Activated naive CD4-positive, alpha-beta T cell treated with anti-CD3 and anti-CD28 coated beads, Interleukin-2, amount 10 ng/mL, durations not matched to agents 7 days and 5 days (primary cell): ENCODE measurements around the gene NOX5.
"Not testable (repeated sequence)": the region's sequence is repeated elsewhere in the genome, so short reads cannot be mapped to it uniquely, and the experiment has no call there.

Source experiments
- CTCF ChIA-PET: fragments of 350-600 bp; sonication (Branson Sonifier 250); formaldehyde crosslinking; loops from one replicate; lab custom pipeline; 2021; ENCODE audit warnings: antibody characterized with exemption; lab: Charles Lee
- DNase-seq: peaks from one replicate; pipeline ENCODE4 v3.0.0-alpha.2; 2020
- H3K27ac Mint-ChIP-seq: one replicate; pipeline ENCODE4 v1.8.0; 2021; ENCODE audit warnings: mild to moderate bottlenecking, moderate library complexity, mixed read lengths
- H3K27me3 Mint-ChIP-seq: one replicate; pipeline ENCODE4 v1.8.0; 2021; ENCODE audit warnings: mild to moderate bottlenecking, mixed read lengths
- H3K36me3 Mint-ChIP-seq: one replicate; pipeline ENCODE4 v1.8.0; 2021; ENCODE audit warnings: mixed read lengths
- H3K4me1 Mint-ChIP-seq: one replicate; pipeline ENCODE4 v1.8.0; 2021; ENCODE audit warnings: mixed read lengths
- H3K4me3 Mint-ChIP-seq: one replicate; pipeline ENCODE4 v1.8.0; 2021; ENCODE audit warnings: mild to moderate bottlenecking, moderate library complexity, mixed read lengths
- H3K9me3 Mint-ChIP-seq: one replicate; pipeline ENCODE4 v1.8.0; 2021; ENCODE audit warnings: mixed read lengths

NOX5 gene

DNA sequence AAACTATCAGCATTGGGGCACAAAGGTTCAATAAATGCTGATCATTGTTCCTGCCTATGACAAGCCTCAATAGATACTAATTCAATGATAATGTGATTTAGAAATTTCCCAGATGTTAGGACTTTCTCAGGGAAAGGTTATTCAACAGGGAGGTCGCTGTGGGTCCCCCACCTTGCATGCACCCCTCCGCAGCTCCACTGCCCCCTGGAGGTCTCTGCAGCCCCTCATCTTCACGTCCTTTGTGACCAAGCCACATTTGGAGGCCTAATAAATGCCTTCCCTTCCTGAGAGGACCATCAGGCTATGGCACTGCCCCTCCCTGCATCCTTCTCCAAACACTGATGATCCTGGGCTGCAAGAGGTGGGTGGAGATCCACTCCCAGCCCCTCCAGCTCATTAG, 50.2 kb downstream of the NOX5 start:
- CTCF ChIA-PET = no interaction called here
- Mint-ChIP-seq H3K27me3 (no peaks in the 10 kb centered on the region), H3K4me1 (peaks cover 17% of the 10 kb centered on the region), H3K9me3 (no peaks in the 10 kb centered on the region), H3K36me3 (no peaks in the 10 kb centered on the region), H3K27ac (no peak overlapping the region), H3K4me3 (no peak overlapping the region)
- DNase-seq = no peak

DNA sequence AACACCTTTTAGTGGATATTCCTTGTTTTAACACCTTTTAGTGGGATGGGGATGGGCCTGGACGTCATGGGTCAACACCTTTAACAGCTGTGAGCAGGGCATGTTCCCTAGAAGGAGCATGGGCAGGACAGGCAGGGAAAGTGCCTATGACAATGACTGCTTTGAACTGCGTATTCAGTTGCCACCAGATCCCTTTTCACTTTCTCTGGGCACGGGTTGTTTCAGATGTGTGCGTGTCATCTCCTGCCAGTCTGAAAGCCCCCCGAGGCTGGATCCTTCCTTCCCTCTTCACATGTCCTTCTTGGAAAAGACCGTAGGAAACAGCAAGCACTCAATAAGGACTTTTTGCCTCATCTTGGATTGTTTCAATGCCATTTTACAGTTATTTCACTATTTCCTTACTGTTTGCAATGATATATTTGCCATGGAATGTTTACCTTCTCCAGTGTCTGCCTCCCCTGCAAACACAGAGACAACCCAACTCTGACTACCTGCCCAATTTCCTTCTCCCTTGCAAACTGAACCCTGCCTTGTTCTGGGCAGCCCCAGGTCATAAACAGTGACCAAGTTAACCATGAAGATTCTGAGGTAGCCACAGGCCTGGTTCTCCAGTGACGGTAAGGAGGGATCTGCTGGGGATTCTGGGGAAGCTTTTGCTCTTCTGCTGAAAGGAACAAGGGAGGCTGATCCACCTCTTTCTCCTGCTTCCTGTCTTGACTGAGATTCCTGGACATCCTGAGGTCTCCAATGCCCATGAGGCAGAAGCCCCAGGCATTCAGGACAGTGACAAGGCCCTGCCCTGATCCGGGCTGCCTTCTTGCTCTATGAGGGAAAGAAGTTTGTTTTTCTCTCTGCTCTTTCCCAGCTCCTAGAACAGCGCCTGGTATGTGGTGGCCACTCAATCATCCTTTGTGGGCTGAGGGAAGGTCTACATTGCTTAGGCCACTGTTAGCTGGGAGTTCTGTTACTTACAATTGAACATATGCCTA, 51.8 kb downstream of the NOX5 start:
- CTCF ChIA-PET = no interaction called here
- Mint-ChIP-seq H3K27ac (no peak overlapping the region), H3K4me3 (no peak overlapping the region), H3K36me3 (no peaks in the 10 kb centered on the region), H3K27me3 (peaks cover 15% of the 10 kb centered on the region), H3K9me3 (peaks cover 2% of the 10 kb centered on the region), H3K4me1 (peaks cover 2% of the 10 kb centered on the region)
- no peak for DNase-seq

DNA sequence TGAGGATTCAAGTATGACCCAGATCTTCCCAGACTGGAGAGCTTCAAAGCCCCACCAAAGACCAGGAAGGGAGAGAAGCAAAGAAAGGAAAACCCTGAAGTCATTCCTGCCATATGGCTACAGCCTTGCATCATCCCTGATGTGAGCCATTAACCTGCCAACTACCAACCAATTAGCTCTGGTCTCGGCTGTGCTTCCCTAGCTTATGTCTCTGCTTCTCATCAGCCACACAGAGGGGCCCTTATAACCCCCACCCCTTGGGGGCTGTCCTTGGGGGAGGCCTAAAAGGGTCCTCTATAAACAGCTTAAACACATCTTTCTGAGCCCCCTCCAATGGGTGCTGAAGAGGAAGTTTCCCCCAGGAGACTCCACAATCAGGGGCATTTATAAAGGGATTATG, 52.8 kb downstream of the NOX5 start:
- Mint-ChIP-seq H3K4me3 (no peak overlapping the region), H3K4me1 (no peaks in the 10 kb centered on the region), H3K27me3 (peaks cover 23% of the 10 kb centered on the region), H3K27ac (no peak overlapping the region), H3K9me3 (peaks cover 2% of the 10 kb centered on the region), H3K36me3 (no peaks in the 10 kb centered on the region)
- CTCF ChIA-PET = interaction anchor here (1.0 to 2.3 kb wide), 2 partner anchors 8 to 22 kb away, joined by 3 to 7 read pairs; no protein-coding TSS in a partner anchor
- DNase-seq = no peak

DNA sequence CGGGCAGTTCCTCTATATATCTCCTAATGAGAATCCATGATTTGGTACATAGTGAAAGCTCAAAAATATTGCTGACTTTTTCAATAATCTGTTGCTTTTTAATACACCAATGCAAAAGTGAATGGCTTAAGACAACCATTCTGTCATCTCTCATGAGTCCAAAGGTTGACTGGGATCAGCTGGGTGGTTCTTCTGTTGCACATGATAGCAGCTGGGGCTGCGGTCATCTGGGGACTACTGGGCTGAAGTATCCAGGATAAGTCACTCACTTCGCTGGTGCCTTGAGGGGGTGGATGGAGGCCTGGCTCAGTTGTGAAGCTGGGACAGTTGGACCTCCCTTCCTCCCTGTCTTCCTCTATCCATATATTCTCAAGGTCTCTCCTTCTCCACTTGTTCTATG, 53.7 kb downstream of the NOX5 start:
- Mint-ChIP-seq H3K27ac (no peak overlapping the region), H3K27me3 (peaks cover 28% of the 10 kb centered on the region), H3K4me1 (no peaks in the 10 kb centered on the region), H3K4me3 (no peak overlapping the region), H3K9me3 (peaks cover 2% of the 10 kb centered on the region), H3K36me3 (no peaks in the 10 kb centered on the region)
- DNase-seq = no peak
- CTCF ChIA-PET = interaction anchor here (0.5 to 2.3 kb wide), 3 partner anchors 9 to 326 kb away, joined by 3 to 7 read pairs (median 3); no protein-coding TSS in a partner anchor

DNA sequence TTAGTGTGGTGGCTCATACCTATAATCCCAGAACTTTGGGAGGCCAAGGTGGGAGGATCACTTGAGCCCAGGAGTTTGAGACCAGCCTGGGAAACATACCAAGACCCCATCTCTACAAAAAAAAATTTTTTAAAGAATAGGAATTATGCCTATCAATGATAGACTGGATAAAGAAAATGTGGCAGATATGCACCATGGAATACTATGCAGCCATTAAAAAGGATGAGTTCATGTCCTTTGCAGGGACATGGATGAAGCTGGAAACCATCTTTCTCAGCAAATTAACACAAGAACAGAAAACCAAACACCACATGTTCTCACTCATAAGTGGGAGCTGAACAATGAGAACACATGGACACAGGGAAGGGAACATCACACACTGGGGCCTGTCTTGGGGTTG, 54.8 kb downstream of the NOX5 start:
- CTCF ChIA-PET = interaction anchor here (2.3 kb wide), 1 partner anchor 10 kb away, joined by 7 read pairs; no protein-coding TSS in a partner anchor
- DNase-seq, H3K27ac Mint-ChIP-seq: not testable (repeated sequence)

DNA sequence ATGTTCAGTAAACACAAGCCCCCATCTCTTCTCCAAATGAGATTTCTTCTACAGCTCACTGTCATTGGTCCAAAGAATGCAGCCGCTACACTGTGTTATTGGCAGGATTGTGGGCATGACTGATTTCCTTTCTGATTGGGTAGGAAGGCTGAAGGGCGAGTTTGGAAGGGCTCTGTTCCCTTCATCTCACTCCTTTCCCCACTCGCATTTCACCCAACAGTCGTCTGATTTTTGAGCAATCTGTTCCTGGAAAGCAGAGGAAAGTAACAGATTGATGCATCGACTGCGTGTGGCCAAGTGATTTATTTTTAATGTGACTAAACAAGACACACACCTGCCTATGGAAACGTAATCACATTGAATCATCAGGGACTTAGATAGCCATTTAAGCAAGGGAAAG, 55.5 kb downstream of the NOX5 start:
- peaks cover 2% of the 10 kb centered on the region for H3K9me3 Mint-ChIP-seq
- no peak for DNase-seq
- H3K36me3 Mint-ChIP-seq = no peaks in the 10 kb centered on the region
- peaks cover 10% of the 10 kb centered on the region for H3K4me1 Mint-ChIP-seq
- H3K27ac Mint-ChIP-seq = no peak overlapping the region
- no peak overlapping the region for H3K4me3 Mint-ChIP-seq
- CTCF ChIA-PET = no interaction called here
- H3K27me3 Mint-ChIP-seq = peaks cover 45% of the 10 kb centered on the region

More for the DNA sequence above, 54.8 kb downstream of the NOX5 start:
- not testable (repeated sequence) for H3K4me3 Mint-ChIP-seq, H3K9me3 Mint-ChIP-seq, H3K36me3 Mint-ChIP-seq, H3K4me1 Mint-ChIP-seq
- H3K27me3 Mint-ChIP-seq = peaks cover 38% of the 10 kb centered on the region

DNA sequence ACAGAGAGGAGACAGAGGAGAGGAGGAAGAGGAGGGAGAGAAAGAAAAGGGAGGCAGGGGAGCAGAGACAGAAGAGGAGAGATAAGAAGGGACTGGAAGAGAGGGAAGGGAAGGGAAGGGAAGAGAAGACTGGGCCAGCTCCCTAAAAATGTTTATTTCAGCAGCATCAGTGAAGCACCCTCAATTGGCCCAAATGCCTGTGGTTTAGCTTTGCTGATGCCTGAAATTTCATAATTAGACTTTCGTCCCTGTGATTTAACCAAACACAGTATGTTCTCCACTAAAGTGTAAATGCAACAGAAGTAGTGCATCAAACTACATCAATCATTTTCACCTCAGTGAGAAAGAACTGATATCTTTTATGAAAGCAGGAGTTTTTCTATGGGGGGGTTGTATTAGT, 55.9 kb downstream of the NOX5 start:
- peaks cover 49% of the 10 kb centered on the region for H3K27me3 Mint-ChIP-seq

DNA sequence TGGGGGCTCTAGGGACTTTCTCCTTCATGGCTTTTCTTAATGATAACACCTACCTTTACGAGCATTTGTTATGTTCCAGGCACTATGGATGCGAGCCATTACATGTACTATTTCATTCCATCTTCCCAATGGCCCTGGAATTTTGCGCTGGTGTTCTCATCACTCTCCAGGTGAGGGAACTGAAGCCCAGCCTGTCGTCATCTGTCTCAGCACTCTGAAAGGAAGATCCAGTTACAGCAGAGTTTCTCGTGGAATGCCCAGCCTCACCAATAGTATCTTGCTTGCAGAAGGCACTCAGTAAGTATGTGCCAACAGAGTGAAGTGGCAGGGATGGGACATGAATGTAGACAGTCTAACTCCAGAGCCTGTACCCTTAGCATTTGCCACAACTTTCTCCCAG, 56.8 kb downstream of the NOX5 start:
- Mint-ChIP-seq H3K4me1 (peaks cover 10% of the 10 kb centered on the region), H3K36me3 (no peaks in the 10 kb centered on the region), H3K9me3 (peaks cover 2% of the 10 kb centered on the region), H3K4me3 (no peak overlapping the region), H3K27ac (no peak overlapping the region), H3K27me3 (peaks cover 57% of the 10 kb centered on the region)
- CTCF ChIA-PET = no interaction called here
- DNase-seq = no peak

More for the DNA sequence above, 55.9 kb downstream of the NOX5 start:
- Mint-ChIP-seq H3K4me1 (peaks cover 10% of the 10 kb centered on the region), H3K9me3 (peaks cover 2% of the 10 kb centered on the region), H3K36me3 (no peaks in the 10 kb centered on the region), H3K27ac (no peak overlapping the region), H3K4me3 (no peak overlapping the region)
- CTCF ChIA-PET = no interaction called here
- DNase-seq = no peak

DNA sequence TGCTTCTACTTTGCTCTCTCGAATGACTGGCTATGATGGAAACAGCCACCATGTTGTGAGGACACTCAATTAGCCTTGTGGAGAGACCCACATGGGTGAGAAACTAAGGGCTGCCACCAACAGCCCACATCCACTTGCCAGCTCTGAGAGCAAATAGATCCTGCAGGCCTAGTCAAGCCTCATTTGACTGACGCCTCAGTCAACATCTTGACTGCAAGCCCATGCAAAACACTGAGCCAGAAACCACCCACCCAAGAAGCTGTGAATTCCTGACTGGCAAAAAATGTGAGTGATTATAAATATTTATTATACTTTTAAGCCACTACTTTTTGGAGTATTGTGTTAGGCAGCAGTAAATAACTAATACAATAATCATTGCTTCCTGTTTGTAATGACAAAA, 58.4 kb downstream of the NOX5 start:
- no peak for DNase-seq
- Mint-ChIP-seq H3K4me3 (no peak overlapping the region), H3K9me3 (peaks cover 2% of the 10 kb centered on the region), H3K36me3 (no peaks in the 10 kb centered on the region), H3K4me1 (peaks cover 10% of the 10 kb centered on the region), H3K27ac (no peak overlapping the region), H3K27me3 (peaks cover 62% of the 10 kb centered on the region)
- CTCF ChIA-PET = no interaction called here

DNA sequence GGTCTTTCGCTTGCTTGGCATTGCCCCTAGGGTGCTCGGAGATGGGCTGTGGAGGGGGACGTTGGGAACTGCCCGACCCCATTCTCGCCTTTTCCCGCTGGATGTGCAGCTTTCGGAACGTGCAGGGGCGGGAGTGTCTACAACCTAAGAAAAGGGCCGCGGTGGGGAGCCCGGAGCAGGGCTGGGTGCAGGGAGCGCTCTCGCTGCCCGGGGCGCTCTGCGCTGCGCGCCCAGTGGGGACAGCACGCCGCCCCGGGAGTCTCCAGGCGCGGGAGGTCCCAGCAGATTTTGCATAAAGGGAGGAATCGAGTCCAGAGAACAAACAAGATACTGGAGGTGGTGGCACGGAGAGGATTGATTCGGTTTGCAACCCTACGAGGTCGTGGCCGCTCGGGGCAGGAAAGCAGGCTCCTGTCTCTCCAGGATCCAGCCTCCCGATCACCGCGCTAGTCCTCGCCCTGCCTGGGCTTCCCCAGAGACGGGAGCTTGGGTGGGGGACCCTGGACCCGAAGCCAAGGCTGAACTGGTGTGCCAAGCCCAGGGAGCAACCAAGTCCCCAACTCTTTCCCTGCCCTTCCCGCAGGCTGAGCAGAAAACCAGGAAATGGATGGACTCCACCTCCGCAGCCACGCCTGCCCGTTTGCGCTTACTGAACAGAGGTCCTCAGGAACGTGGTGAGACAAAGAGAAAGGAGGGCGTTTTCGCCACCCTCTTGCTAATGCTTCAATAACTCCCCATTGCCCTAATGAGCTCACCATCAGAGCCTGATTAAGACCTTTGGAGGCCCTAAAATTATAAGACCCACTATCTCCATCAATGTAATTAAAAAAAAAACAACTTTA, 59.7 kb downstream of the NOX5 start:
- Mint-ChIP-seq H3K36me3 (no peaks in the 10 kb centered on the region), H3K4me3 (no peak overlapping the region), H3K27me3 (peaks cover 65% of the 10 kb centered on the region), H3K9me3 (peaks cover 2% of the 10 kb centered on the region), H3K27ac (no peak overlapping the region), H3K4me1 (peaks cover 10% of the 10 kb centered on the region)
- DNase-seq = no peak
- CTCF ChIA-PET = no interaction called here

DNA sequence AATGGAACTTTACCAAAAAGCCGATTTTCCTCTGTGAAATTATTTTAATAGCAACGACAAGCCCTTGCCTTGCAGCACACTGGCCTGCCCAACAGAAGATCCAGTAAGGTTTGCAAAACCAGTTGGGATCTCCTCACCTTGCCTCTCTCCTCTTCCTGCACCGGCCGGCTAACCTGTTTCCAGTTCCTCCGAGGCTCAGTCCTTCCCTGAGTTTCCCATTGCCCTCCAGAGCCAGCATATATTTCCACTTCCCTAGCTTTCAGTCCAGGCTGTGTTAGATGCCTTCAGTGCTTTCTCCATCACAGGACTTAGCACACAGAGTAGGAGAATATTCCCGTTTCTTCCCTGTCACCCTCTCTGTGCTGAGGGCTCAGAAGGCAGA, 60.3 kb downstream of the NOX5 start:
- peaks cover 10% of the 10 kb centered on the region for H3K4me1 Mint-ChIP-seq
- peaks cover 2% of the 10 kb centered on the region for H3K9me3 Mint-ChIP-seq
- no peak for DNase-seq
- peaks cover 69% of the 10 kb centered on the region for H3K27me3 Mint-ChIP-seq
- H3K27ac Mint-ChIP-seq = no peak overlapping the region
- CTCF ChIA-PET = no interaction called here
- H3K4me3 Mint-ChIP-seq = no peak overlapping the region
- no peaks in the 10 kb centered on the region for H3K36me3 Mint-ChIP-seq

DNA sequence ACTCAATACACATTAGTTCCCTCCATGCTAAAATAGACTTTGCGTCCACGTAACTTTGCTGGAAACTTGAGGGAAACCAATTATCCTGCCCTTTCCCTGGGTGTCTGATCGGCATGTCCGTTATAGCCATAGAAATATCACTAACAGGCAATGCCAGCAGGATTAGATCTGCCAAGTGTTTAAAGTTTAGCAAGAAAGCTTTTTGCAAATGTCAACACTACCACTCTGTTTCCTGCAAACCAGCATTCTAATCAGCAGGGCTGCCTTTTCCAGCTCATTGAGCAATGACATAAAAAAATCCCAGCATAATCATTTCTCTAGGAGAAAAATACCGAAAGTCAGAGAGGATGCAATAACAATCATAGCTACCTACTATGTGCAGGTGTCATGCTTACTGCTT, 60.9 kb downstream of the NOX5 start:
- Mint-ChIP-seq H3K27me3 (peaks cover 68% of the 10 kb centered on the region), H3K27ac (no peak overlapping the region), H3K4me1 (peaks cover 10% of the 10 kb centered on the region), H3K9me3 (no peaks in the 10 kb centered on the region), H3K36me3 (no peaks in the 10 kb centered on the region), H3K4me3 (no peak overlapping the region)
- no peak for DNase-seq
- CTCF ChIA-PET = no interaction called here

DNA sequence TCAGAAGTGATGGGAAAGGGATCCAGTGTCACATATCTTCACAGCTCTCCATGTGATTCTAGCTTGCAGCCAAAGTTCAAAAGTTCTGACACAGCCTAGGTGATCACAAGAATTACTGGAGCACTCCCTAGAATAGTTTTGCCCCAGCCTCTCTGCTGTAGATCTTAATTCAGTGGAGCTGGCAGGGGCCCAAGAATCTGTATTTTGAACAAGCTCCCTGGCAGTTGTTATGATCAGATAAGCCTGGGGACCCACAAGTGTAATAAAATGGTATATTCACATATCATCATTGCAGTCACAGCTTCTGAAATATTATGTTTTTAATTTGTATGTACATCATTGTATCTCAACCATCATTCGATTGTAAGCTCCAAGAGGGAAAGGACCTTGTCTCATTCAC, 62.3 kb downstream of the NOX5 start:
- Mint-ChIP-seq H3K27me3 (peaks cover 68% of the 10 kb centered on the region), H3K9me3 (no peaks in the 10 kb centered on the region), H3K27ac (no peak overlapping the region), H3K4me1 (peaks cover 10% of the 10 kb centered on the region), H3K4me3 (no peak overlapping the region), H3K36me3 (no peaks in the 10 kb centered on the region)
- CTCF ChIA-PET = interaction anchor here (0.6 to 0.9 kb wide), 2 partner anchors 19 to 157 kb away, joined by 3 read pairs; no protein-coding TSS in a partner anchor
- no peak for DNase-seq

DNA sequence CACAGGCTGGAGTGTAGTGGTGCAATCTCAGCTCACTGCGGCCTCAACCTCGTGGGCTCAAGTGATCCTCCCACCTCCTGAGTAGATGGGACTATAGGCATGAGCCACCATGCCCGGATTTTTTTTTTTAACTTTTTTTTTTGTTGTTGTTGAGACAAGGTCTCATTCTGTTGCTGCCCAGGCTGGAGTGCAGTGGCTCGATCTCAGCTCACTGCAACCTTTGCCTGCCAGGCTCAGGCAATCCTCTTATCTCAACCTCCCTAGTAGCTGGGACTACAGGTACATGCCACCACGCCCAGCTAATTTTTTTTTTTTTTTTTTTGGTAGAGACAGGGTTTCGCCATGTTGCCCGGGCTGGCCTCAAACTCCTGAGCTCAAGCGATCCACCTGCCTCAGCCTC, 64.1 kb downstream of the NOX5 start:
- no peak overlapping the region for H3K4me3 Mint-ChIP-seq
- no peak overlapping the region for H3K27ac Mint-ChIP-seq
- peaks cover 7% of the 10 kb centered on the region for H3K4me1 Mint-ChIP-seq
- peaks cover 65% of the 10 kb centered on the region for H3K27me3 Mint-ChIP-seq
- H3K9me3 Mint-ChIP-seq = no peaks in the 10 kb centered on the region
- no peaks in the 10 kb centered on the region for H3K36me3 Mint-ChIP-seq
- CTCF ChIA-PET = no interaction called here
- no peak for DNase-seq
